ENCODE results near the gene CD52.

CD52 gene

DNA sequence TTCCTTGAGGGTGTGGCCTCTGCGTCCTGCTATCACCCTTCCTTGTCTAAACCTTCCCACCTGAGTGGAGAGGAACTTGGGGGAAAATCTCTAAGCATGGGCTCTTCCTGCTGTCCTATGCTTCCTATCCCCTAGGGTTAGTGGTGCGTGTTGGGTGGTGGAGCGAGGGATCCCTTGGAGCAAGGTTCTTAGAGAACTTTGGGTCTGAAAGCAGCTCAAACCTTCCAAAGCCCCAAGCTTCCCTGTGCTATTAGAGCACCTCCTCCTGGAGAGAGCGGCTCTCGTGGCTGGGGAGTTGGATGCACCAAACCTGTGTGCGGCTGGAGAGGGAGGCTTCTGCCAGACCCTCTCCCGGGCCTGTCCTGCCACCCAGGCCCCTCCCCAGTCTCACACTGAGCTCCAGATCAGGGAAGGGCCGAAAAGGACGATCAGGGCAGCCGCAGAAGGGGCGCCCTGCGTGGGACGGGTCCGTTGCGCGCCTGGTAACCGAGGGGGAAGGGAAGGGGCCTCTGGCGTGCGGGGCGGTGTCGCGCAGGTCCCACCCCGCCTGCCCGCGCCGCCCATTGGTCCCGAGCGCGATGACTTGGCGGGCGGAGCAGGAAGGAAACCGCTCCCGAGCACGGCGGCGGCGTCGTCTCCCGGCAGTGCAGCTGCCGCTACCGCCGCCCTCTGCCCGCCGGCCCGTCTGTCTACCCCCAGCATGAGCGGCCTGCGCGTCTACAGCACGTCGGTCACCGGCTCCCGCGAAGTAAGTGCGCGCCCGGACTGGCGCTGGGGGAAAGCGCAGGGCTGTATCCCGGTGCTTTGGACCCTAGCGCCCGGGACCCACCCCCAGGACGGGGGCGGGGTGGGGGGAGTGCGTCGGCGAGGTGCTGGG, 38.1 kb upstream of the CD52 start, which contains the start of gene SH3BGRL3 (continued):
- TF ChIP-seq ZNF660 (tag by site-specific recombination; IDR thresholded peaks at IDR 0.05) (peak; percentile 30; the same call in 1 of the 2 replicates), ZBTB11 (tag by site-specific recombination; conservative IDR thresholded peaks at IDR 0.05; ENCODE audit: low read depth) (peak; percentile 48; the same call in 1 of the 2 replicates), ZNF10 (tag by site-specific recombination; IDR thresholded peaks at IDR 0.05) (no peak; the same call in 1 of the 2 replicates), PRDM6 (tag by site-specific recombination; IDR thresholded peaks at IDR 0.05) (no peak), ZNF423 (tag by site-specific recombination; IDR thresholded peaks at IDR 0.05) (no peak), PBX3 (CRISPR knock-in tag; IDR thresholded peaks at IDR 0.05) (peak; percentile 88), ZNF2 (tag by site-specific recombination; IDR thresholded peaks at IDR 0.05) (peak; percentile 77; the same call in 1 of the 2 replicates), ZBTB6 (tag by site-specific recombination; IDR thresholded peaks at IDR 0.05) (0 out of 2 replicates have a peak, but pooled peaks have one; percentile 9), ZBTB20 (tag by site-specific recombination; IDR thresholded peaks at IDR 0.05) (peak; percentile 78), ZNF501 (tag by site-specific recombination; IDR thresholded peaks at IDR 0.05) (peak; percentile 86), ZNF792 (tag by site-specific recombination; IDR thresholded peaks at IDR 0.05) (no peak), PATZ1 (tag by site-specific recombination; IDR thresholded peaks at IDR 0.05) (peak; percentile 95), SP3 (tag by site-specific recombination; IDR thresholded peaks at IDR 0.05) (peak; percentile 88), ZNF747 (tag by site-specific recombination; IDR thresholded peaks at IDR 0.05) (no peak), RBAK (tag by site-specific recombination; IDR thresholded peaks at IDR 0.05) (no peak), ZNF521 (tag by site-specific recombination; IDR thresholded peaks at IDR 0.05) (no peak), ZNF561 (tag by site-specific recombination; IDR thresholded peaks at IDR 0.05; ENCODE audit: borderline replicate concordance) (peak; percentile 100), ZNF16 (tag by site-specific recombination; IDR thresholded peaks at IDR 0.05; ENCODE audit: low read depth) (no peak), ZNF426 (tag by site-specific recombination; IDR thresholded peaks at IDR 0.05) (no peak), INSM2 (tag by site-specific recombination; IDR thresholded peaks at IDR 0.05) (peak; percentile 21), FEZF1 (tag by site-specific recombination; IDR thresholded peaks at IDR 0.05) (0 out of 2 replicates have a peak, but pooled peaks have one; percentile 8), ZNF76 (tag by site-specific recombination; IDR thresholded peaks at IDR 0.05; ENCODE audit: borderline replicate concordance, low read depth) (peak; percentile 42; the same call in 1 of the 2 replicates), GLI4 (tag by site-specific recombination; IDR thresholded peaks at IDR 0.05) (0 out of 2 replicates have a peak, but pooled peaks have one; percentile 10)
- TF ChIP-seq, protein P1, sequence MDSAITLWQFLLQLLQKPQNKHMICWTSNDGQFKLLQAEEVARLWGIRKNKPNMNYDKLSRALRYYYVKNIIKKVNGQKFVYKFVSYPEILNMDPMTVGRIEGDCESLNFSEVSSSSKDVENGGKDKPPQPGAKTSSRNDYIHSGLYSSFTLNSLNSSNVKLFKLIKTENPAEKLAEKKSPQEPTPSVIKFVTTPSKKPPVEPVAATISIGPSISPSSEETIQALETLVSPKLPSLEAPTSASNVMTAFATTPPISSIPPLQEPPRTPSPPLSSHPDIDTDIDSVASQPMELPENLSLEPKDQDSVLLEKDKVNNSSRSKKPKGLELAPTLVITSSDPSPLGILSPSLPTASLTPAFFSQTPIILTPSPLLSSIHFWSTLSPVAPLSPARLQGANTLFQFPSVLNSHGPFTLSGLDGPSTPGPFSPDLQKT (IDR thresholded peaks at IDR 0.05; ENCODE audit: borderline replicate concordance, low read depth, low read length): no peak

Measured in HEK293 (cell line).